NCI-H187 (cell line): ENCODE results near the gene GNAI1.

Experiments
- DNase-seq, 2 experiments: peaks; one replicate each; lab custom pipeline; 2025; lab: John Stamatoyannopoulos, UW

Gene GNAI1

DNA sequence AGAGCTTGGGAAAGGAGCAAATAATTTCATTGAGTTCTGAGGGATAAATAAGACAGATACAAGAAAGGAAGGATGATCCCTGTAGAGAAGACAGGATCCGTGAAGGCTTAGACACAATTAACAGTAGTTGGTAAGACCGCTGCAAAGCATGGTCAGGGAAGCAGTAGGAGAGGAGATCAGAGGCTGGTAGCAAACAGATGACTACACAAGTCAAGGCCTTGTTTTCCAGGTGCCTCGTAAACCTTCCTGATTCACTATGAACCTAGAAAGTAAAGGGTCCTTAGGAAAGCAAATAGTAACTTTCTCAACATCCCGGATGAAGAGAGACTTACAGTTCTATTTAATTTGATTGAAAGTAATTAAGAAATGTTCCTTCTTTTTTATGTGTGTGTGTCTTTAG lies 118.6 kb downstream of the GNAI1 start:
- no peak for DNase-seq

DNA sequence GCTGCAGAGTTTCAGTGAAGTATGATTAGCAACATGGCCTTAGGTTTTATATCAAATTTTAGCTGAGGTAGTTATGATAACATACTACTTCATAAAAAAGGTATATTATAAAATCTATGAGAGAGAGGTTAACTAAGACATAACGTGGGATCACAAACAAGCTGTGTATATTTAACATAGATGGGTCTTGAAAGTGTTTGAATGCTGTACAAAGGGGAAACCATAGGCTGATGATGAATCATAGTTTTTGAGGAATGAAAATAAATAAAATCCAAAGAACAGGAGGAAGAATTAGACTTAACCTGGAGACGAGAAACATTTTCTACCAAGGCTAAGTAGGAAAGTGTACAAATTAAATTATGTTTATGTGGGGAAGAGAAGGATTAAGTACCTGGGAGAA lies 119.0 kb downstream of the GNAI1 start:
- DNase-seq: no peak

DNA sequence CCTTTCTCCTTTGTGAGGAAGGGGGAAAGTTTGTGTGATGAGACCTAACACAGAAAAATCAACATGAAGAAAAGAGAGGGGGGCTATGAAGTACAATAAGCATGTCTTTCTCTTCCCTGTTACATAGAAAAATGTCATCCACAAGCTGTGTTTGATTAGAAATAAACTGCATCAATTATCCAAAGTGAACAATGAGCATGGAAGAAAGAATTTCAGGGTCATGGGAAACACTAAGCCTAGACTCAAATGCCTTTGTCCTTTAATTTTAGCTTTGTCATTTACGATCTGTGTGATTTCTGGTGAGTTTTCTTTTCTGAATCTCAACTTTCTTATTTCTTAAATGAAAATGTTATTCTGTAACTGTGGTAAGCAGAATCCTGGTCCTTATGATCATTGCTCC lies 121.0 kb downstream of the GNAI1 start:
- DNase-seq: no peak

DNA sequence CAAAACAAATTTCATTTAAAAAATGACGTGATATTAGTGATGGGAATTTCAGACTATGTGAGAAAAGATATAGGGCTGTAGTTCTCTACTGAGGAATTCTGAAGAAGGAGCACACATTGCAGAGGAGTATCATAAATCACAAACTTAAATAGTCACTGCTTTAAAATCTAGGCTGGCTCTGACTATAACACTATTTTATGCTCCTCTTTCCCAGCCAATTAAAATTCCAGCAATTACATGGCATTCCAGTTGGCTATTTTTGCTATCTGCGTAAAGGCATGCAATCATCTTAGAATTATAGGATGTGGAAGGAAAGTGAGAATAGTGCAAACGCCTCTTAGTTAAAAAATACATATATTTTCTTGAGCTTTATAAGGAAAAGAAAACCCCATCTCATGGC lies 123.1 kb downstream of the GNAI1 start:
- DNase-seq: no peak

DNA sequence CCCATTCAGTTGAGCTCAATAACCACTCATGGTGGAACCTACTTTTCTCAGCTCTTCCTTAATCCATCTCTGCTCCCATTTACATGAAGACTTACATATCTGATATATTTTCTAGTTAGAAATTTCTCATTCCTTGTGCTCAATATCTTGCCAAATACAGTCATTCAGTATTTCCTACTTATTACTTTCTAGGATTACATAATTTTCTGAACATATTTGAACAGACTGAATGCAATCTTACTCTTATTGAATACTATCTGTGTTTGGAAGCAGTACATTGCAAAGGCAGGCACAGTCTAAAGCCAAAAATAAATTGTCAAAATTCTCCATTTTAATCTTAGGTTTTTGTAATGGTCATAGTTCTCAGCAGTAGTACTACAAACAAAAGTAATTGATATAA lies 126.0 kb downstream of the GNAI1 start:
- DNase-seq: no peak

DNA sequence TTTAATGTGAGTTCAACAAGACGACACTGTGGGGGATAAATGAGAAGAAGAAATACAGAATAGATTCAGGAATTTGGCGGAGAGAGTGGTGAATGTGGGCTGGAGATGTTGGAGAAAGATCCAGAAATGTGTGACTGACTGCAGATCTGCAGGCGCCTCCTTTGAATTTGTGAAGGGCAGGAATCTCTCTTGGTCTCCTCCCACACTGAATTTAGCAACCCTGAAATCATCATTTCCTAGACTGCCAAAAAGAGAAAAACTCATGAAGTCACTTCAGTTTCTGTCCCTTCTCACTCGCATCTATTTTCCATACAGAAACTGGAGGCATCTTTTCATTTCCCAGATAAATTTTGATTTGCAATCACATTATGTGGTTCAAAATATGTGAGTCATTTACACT lies 128.7 kb downstream of the GNAI1 start:
- no peak for DNase-seq

DNA sequence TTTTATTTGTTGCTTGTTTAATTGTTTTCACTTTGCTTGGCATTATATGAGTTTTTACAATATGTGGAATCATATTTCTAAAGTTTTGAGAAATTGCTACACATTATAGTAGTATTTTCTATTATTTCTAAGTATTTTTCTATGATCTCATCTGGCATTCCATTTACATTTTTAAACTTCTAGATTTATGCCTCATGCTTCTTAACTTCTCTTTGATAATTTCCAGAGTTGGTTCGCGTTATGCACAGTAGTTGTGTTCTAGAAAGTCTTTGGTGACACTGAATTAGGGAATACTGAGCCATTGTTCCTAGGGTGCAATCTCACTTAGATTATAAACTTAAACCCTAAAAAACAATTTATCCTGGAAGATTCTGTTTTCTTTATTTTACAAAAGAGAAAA lies 129.2 kb downstream of the GNAI1 start:
- DNase-seq: no peak

DNA sequence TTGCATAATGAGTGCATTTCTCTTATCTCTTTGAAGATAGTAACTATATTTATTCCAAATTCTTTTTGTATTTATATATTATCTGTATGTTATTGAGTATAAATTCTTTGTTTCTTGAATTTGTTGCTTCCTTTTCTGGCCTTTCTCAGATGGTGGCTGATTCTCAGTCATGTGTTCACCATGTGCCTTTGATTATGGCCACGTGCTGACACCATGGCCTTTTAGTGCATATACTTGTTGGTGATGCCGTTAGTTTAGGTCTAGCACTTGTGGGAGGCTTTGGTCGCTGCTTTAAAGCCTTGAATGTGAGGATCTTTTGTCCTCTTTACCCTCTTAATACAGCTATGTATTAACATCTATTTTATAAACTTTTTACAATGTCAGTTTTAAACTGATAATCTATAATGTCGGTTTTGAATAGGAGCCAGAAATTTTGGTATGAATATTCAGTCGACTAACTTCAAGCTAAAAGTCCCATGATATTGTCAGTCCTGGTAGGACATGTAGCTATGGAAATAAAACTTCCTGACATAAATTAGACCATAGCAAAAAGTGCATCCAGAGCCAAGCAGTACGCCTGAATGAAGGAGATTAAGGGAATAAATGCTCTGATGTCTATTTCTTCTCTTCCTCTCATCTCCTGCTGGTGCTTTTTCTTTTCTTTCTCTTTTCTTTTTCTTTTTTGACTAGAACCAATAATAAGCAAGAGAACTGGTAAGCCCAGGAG lies 130.3 kb downstream of the GNAI1 start:
- DNase-seq: no peak

DNA sequence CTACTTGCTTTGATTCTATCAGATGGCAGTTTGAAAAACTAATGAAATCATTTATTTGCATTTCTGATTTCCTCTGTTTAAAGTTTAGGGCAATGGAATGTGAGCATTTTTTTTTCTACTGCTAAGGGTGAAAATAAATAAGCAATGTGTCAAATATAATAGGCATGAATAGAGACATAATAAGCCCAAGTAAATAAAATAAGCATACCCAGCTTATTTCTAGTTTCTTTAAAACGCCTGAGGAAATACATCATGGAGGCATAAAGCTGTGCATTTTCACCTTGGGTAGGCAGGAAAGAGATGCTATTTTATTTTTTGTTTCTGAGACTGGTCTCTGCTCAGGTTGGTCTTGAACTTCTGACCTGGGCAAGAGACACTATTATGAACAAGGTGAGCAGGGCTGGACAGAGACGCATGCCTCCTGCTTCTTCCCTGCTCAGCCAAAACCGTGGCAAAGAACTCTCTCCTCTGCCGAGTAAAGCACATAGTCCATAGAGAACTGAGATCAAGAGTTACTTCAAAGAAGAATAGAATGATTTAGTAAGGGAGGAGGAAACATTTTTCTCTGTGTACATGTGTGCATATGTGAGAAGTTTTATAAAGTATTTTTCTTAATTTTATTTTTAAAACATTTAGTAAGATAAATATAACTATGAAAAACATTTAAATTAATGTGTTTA lies 138.1 kb downstream of the GNAI1 start:
- no peak for DNase-seq

DNA sequence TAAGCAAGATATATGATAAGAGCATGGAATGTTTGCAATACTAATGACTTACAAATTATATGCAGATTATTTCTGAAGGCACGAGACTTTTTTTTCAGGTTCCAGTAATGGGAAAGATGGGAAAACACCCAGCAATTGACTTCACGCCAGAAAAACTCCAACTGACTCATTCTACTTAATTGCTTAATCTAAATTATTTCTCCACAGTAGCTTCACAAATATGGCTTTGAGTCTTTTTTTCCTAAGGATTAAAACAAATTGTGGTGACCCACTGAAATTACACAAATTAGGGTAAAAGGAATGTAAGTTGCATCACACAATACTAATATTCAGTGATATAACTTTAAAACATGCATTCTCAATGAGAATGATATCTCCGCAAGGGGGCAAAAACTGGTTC lies 138.7 kb downstream of the GNAI1 start:
- DNase-seq: no peak

DNA sequence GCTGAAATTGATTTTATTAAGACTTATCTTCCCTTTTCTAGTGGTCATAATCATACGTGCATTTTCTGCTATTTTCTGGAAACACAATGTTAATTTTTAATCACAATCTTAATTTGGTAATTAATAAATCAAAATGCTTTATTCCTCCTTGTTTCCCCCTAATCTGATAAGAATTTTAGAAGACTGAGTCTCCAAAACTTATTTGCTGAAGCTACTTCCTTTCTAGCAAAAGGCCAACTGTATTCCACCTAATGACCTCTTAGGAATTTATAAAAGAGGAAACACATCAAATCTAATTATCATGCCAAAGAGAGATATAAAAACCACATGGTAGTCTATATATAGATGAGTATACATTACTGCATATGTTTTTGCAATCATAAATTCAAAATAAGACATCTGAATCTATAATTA lies 140.6 kb downstream of the GNAI1 start:
- DNase-seq: no peak
